K562 (cell line): Measurements from ENCODE around the gene TRIP6. TPM values are rescaled to one million over a fixed set of nuclear protein-coding genes. Genes with fewer than 3 reads are reported as not detected.

Experiments used
- ATAC-seq: fragments of 200-7000 bp; cut with Tn5 transposase; 3 replicates; pipeline ENCODE4 v1.9.1; 2020; ENCODE audit warnings: moderate library complexity
- BruUV-seq: library from RNA; stranded (reverse); fragments of 400-500 nt; replicated peaks from 2 replicates; lab custom pipeline; 2021; lab: Mats Ljungman, UMichigan
- CTCF ChIA-PET: fragments of 300-600 bp; formaldehyde crosslinking; extraction: SDS; loops from one replicate; lab custom pipeline; 2021; ENCODE audit warnings: low intra/inter-chr PET ratio; lab: Yijun Ruan, JAX
- POLR2A ChIA-PET: fragments of 300-600, 350-650 bp; sonication (Branson Sonifier 250); formaldehyde crosslinking; extraction: SDS; loops from one replicate; lab custom pipeline; 2021; ENCODE audit warnings: antibody characterized with exemption, inconsistent platforms; lab: Yijun Ruan, JAX
- DNase-seq, 4 experiments: peaks; one replicate each; pipeline versions ENCODE4 v3.0.0 to v3.0.0-alpha.2; 2011 to 2018; ENCODE audit warnings: low spot score in 3 of 4, mixed read lengths in 3 of 4; ENCODE audit errors: extremely low read depth in 1 of 4
- FAIRE-seq: peaks from 2 replicates; lab custom pipeline; 2011; peaks lifted over from hg19 to GRCh38; lab: Jason Lieb, UNC
- H2AFZ ChIP-seq: 2 replicates; pipeline ENCODE4 v1.6.0; 2011; ENCODE audit warnings: low read depth, low read length, control low read depth, inconsistent platforms
- H3K27ac ChIP-seq: fragments of 200-600 bp; 3 replicates; pipeline ENCODE4 v1.8.0; 2011; ENCODE audit warnings: low read depth, mild to moderate bottlenecking, control low read depth, inconsistent platforms, low read length, moderate library complexity, mixed read lengths; ENCODE audit errors: extremely low read depth
- H3K27me3 ChIP-seq, 2 experiments: fragments of 300-600 bp in 1 of 2; 2 replicates in 1 of 2; 3 replicates in 1 of 2; pipeline versions ENCODE4 v1.6.0 to v1.8.0; 2011; ENCODE audit warnings: inconsistent platforms in 2 of 2, low read length in 2 of 2, mild to moderate bottlenecking in 1 of 2, mixed read lengths in 1 of 2, moderate library complexity in 1 of 2; ENCODE audit not compliant: control insufficient read depth in 2 of 2, insufficient read depth in 2 of 2
- H3K36me3 ChIP-seq: fragments of 300-600 bp; 3 replicates; pipeline ENCODE4 v1.8.0; 2011; ENCODE audit warnings: mild to moderate bottlenecking, low read length, inconsistent platforms; ENCODE audit not compliant: control insufficient read depth, insufficient read depth
- H3K4me1 ChIP-seq, 2 experiments: fragments of 200-600 bp in 1 of 2; replicated peaks in 1 of 2; 2 replicates in 1 of 2; 3 replicates in 1 of 2; pipeline versions ENCODE4 v1.5.1 to v1.8.0; 2011; ENCODE audit warnings: inconsistent platforms in 2 of 2, low read length in 2 of 2, mild to moderate bottlenecking in 1 of 2, mixed read lengths in 1 of 2, moderate library complexity in 1 of 2; ENCODE audit not compliant: control insufficient read depth in 2 of 2, insufficient read depth in 2 of 2
- H3K4me2 ChIP-seq: 2 replicates; pipeline ENCODE4 v1.6.1; 2011; ENCODE audit warnings: low read length, control low read depth, inconsistent platforms, mixed read lengths; ENCODE audit not compliant: insufficient read depth
- H3K4me3 ChIP-seq: fragments of 200-600 bp; sonication (generic), shearing (Covaris generic); 2 replicates; pipeline ENCODE4 v1.5.1; 2016; ENCODE audit warnings: control low read depth, inconsistent platforms
- H3K79me2 ChIP-seq: fragments of 200-600 bp; 3 replicates; pipeline ENCODE4 v1.8.0; 2011; ENCODE audit warnings: low read length, inconsistent platforms; ENCODE audit not compliant: control insufficient read depth, insufficient read depth
- H3K9ac ChIP-seq, 2 experiments: 2 replicates each; pipeline versions ENCODE4 v1.6.0 to v1.6.1; 2011; ENCODE audit warnings: low read depth in 2 of 2, low read length in 2 of 2, control low read depth in 1 of 2, inconsistent platforms in 1 of 2, mild to moderate bottlenecking in 1 of 2, mixed read lengths in 1 of 2; ENCODE audit not compliant: insufficient read depth in 1 of 2
- H3K9me1 ChIP-seq: one replicate; pipeline ENCODE4 v1.6.0; 2011; ENCODE audit warnings: inconsistent platforms, mild to moderate bottlenecking, low read length, moderate library complexity; ENCODE audit not compliant: control insufficient read depth, insufficient read depth
- H3K9me3 ChIP-seq: replicated peaks from 2 replicates; pipeline ENCODE4 v1.5.1; 2011; ENCODE audit warnings: low read depth, low read length, inconsistent platforms; ENCODE audit not compliant: control insufficient read depth, insufficient read depth
- H4K20me1 ChIP-seq: replicated peaks from 2 replicates; pipeline ENCODE4 v1.6.1; 2011; ENCODE audit warnings: low read length, inconsistent platforms, mixed read lengths; ENCODE audit not compliant: control insufficient read depth, insufficient read depth
- ATF4 ChIP-seq: fragments of 450-650 bp; formaldehyde crosslinking; IDR thresholded peaks from 2 replicates; pipeline ENCODE4 v1.4.0; 2022; ENCODE audit warnings: mild to moderate bottlenecking, moderate library complexity
- BRCA1 ChIP-seq, 2 experiments: fragments of 450-650 bp in 1 of 2; sonication (generic) in 1 of 2; formaldehyde crosslinking in 1 of 2; IDR thresholded peaks; 2 replicates each; pipeline versions ENCODE4 v1.5.0 to v1.6.1; 2017 to 2020; ENCODE audit warnings: mild to moderate bottlenecking in 1 of 2, missing genetic modification reagents in 1 of 2
- ESRRA ChIP-seq: fragments of 450-650 bp; IDR thresholded peaks from 2 replicates; pipeline ENCODE4 v1.6.1; 2014; ENCODE audit warnings: low read depth, mild to moderate bottlenecking, moderate library complexity, borderline replicate concordance
- HMGN3 ChIP-seq: IDR thresholded peaks from 2 replicates; pipeline ENCODE4 v1.6.1; 2011; ENCODE audit warnings: borderline replicate concordance, low read depth, mild to moderate bottlenecking, mixed read lengths, low read length; ENCODE audit not compliant: insufficient read length; ENCODE audit errors: extremely low read depth
- MYBL2 ChIP-seq, 2 experiments: fragments of 450-650 bp in 1 of 2; sonication (generic) in 1 of 2; formaldehyde crosslinking in 1 of 2; IDR thresholded peaks; 2 replicates each; pipeline versions ENCODE4 v1.6.1 to v1.8.1; 2017 to 2022; ENCODE audit warnings: borderline replicate concordance in 1 of 2, inconsistent platforms in 1 of 2, low read depth in 1 of 2, mild to moderate bottlenecking in 1 of 2, missing genetic modification reagents in 1 of 2, moderate library complexity in 1 of 2
- NFXL1 ChIP-seq: fragments of 450-650 bp; formaldehyde crosslinking; IDR thresholded peaks from 2 replicates; pipeline ENCODE4 v1.4.0; 2021; ENCODE audit warnings: mild to moderate bottlenecking
- PHF20 ChIP-seq: fragments of 450-650 bp; IDR thresholded peaks from 2 replicates; pipeline ENCODE4 v1.6.1; 2018; ENCODE audit not compliant: partially characterized antibody
- YY1 ChIP-seq, 3 experiments: IDR thresholded peaks; 2 replicates each; pipeline ENCODE4 v1.6.1; 2011; ENCODE audit warnings: low read length in 2 of 3, mild to moderate bottlenecking in 2 of 3, moderate library complexity in 2 of 3, borderline replicate concordance in 1 of 3, control low read depth in 1 of 3, low read depth in 1 of 3; ENCODE audit not compliant: insufficient read depth in 3 of 3, insufficient replicate concordance in 2 of 3, control insufficient read depth in 1 of 3, insufficient read length in 1 of 3; ENCODE audit errors: extremely low read depth in 1 of 3
- ZNF124 ChIP-seq: sonication (generic); formaldehyde crosslinking; IDR thresholded peaks from 2 replicates; pipeline ENCODE4 v1.8.1; 2022; ENCODE audit warnings: missing genetic modification reagents
- WGBS: fragments of 100-300 bp; shearing (Covaris generic); methylation state at CpG from one replicate; pipeline ENCODE4 v1.1.6; 2016; ENCODE audit warnings: low coverage, mixed read lengths; ENCODE audit not compliant: insufficient coverage; ENCODE audit errors: missing lambda C conversion rate; 5-methylcytosine and 5-hydroxymethylcytosine counted together
- in situ Hi-C: fragments of 300-500 bp; cut with MboI; formaldehyde crosslinking; loops from 4 replicates; pipeline ENCODE4 v1.15.0; 2018; ENCODE audit warnings: inconsistent platforms, mixed read lengths
- intact Hi-C: fragments of 100-400 bp; cut with micrococcal nuclease; formaldehyde crosslinking; loops from 2 replicates; pipeline ENCODE4 v1.14.2; 2022
- polyA plus RNA-seq, 8 experiments: library from polyadenylated mRNA; depleted of rRNA in 4 of 8; stranded (reverse) in 5 of 8; unstranded in 3 of 8; fragments of >200 nt; fragmentation: Nextera tagmentation in 2 of 8; fragmentation: Illumina TruSeq in 1 of 8; extraction: Ambion mirVana in 2 of 8; extraction: Trizol in 1 of 8; gene quantifications; 2 replicates each; pipeline versions ENCODE4 v1.2.1 to v1.2.3, GENCODE V29; 2011 to 2014; ENCODE audit warnings: inconsistent platforms in 1 of 8, missing spikeins in 1 of 8
- total RNA-seq, 7 experiments: library from RNA; depleted of rRNA in 6 of 7; stranded (reverse); fragments of >200 nt in 6 of 7; fragmentation: Illumina TruSeq in 2 of 7; extraction: Trizol in 2 of 7; gene quantifications; 2 replicates each; pipeline versions ENCODE4 v1.2.1 to v1.2.3, GENCODE V29; 2011 to 2021; ENCODE audit warnings: low replicate concordance in 1 of 7
- TF ChIP-seq, protein P1 (sequence below): sonication (generic); formaldehyde crosslinking; IDR thresholded peaks from 2 replicates; pipeline ENCODE4 v1.8.1; 2023; ENCODE audit warnings: mild to moderate bottlenecking, missing genetic modification reagents
- TF ChIP-seq, protein P2 (sequence below): sonication (generic); formaldehyde crosslinking; IDR thresholded peaks from 2 replicates; pipeline ENCODE4 v1.8.0; 2022; ENCODE audit warnings: mild to moderate bottlenecking, missing genetic modification reagents, borderline replicate concordance
- TF ChIP-seq, protein P3 (sequence below), 2 experiments: fragments of 200-800 bp in 1 of 2; sonication (Bioruptor generic) in 1 of 2; sonication (generic) in 1 of 2; formaldehyde crosslinking in 1 of 2; IDR thresholded peaks in 1 of 2; conservative IDR thresholded peaks in 1 of 2; 2 replicates each; pipeline versions ENCODE4 v1.5.0 to v1.6.1; 2016 to 2020; ENCODE audit warnings: missing compliant biosample characterization in 1 of 2, missing genetic modification characterization in 1 of 2, missing genetic modification reagents in 1 of 2

The TRIP6 gene
- total and polyA plus RNA-seq, 9 of the 15 experiments (the other 6 are each of a cell fraction or from before 2014, with no cell fraction given), result 5.9 to 141 (median 54.0) TPM

DNA sequence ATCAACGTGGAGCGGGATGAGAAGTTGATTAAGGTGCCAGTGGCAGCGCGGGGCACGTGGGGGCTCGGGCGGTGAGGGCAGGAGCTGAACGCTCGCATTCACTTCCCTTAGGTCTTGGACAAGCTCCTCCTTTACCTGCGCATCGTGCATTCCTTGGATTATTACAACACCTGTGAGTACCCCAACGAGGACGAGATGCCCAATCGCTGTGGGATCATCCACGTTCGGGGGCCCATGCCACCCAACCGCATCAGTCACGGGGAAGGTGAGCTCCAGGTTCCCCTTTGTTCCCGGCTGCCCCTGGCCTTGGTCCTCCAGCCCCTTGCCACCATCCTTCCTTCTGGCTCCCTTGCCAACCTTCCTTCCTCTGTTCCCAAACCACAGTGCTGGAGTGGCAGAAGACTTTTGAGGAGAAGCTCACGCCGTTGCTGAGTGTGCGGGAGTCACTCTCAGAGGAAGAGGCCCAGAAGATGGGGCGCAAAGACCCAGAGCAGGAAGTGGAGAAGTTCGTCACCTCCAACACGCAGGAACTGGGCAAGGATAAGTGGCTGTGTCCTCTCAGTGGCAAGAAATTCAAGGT is 19.8 kb downstream of the TRIP6 start:
- no TSS peak for BruUV-seq
- H3K4me2 ChIP-seq, result peak overlapping the region; percentile 83
- H3K9ac ChIP-seq, result peak overlapping the region; percentile 86 to 100
- H3K79me2 ChIP-seq, result peaks cover 47% of the 10 kb centered on the region
- H3K36me3 ChIP-seq, result peaks cover 69% of the 10 kb centered on the region
- peaks cover 5% of the 10 kb centered on the region for H3K9me1 ChIP-seq
- 84% methylated on average over 22 of the region's 25 CpGs for WGBS
- in situ Hi-C loops (no loop called here), intact Hi-C loops (no loop called here)
- no peak for ATAC-seq
- no peak for DNase-seq
- peaks cover 27 to 67% of the 10 kb centered on the region in 2 experiments for H3K4me1 ChIP-seq
- no peaks in the 10 kb centered on the region for H3K9me3 ChIP-seq
- H3K27me3 ChIP-seq, result no peaks in the 10 kb centered on the region
- CTCF ChIA-PET, result no interaction called here
- peak overlapping the region; percentile 12; the same call in 1 of the 2 replicates for H3K4me3 ChIP-seq
- POLR2A ChIA-PET, result interaction anchor here (0.6 to 6.3 kb wide), 6 partner anchors 11 to 404 kb away, joined by 3 to 144 read pairs (median 3); partner anchors contain the start of genes NYAP1 and SRRT
- peaks cover 28% of the 10 kb centered on the region for H4K20me1 ChIP-seq
- no peak for FAIRE-seq
- H3K27ac ChIP-seq, result peak overlapping the region; percentile 89
- H2AFZ ChIP-seq, result no peak overlapping the region
- no peak for TF ChIP-seq PHF20
- TF ChIP-seq YY1 (IDR thresholded peaks at IDR 0.05; ENCODE audit: borderline replicate concordance in 1 of 3, control insufficient read depth in 1 of 3, extremely low read depth in 1 of 3, insufficient read depth in 3 of 3, insufficient read length in 1 of 3, insufficient replicate concordance in 2 of 3, low read depth in 1 of 3, low read length in 2 of 3), result no peak
- TF ChIP-seq ATF4, result no peak
- TF ChIP-seq BRCA1 (IDR thresholded peaks at IDR 0.05), result no peak
- TF ChIP-seq BRCA1 (CRISPR knock-in tag; IDR thresholded peaks at IDR 0.05), result 0 out of 2 replicates have a peak, but pooled peaks have one; percentile 80
- no peak for TF ChIP-seq NFXL1
- TF ChIP-seq, protein P1, sequence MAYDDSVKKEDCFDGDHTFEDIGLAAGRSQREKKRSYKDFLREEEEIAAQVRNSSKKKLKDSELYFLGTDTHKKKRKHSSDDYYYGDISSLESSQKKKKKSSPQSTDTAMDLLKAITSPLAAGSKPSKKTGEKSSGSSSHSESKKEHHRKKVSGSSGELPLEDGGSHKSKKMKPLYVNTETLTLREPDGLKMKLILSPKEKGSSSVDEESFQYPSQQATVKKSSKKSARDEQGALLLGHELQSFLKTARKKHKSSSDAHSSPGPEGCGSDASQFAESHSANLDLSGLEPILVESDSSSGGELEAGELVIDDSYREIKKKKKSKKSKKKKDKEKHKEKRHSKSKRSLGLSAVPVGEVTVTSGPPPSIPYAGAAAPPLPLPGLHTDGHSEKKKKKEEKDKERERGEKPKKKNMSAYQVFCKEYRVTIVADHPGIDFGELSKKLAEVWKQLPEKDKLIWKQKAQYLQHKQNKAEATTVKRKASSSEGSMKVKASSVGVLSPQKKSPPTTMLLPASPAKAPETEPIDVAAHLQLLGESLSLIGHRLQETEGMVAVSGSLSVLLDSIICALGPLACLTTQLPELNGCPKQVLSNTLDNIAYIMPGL (CRISPR knock-in tag), result 0 out of 2 replicates have a peak, but pooled peaks have one; percentile 51
- TF ChIP-seq, protein P2, sequence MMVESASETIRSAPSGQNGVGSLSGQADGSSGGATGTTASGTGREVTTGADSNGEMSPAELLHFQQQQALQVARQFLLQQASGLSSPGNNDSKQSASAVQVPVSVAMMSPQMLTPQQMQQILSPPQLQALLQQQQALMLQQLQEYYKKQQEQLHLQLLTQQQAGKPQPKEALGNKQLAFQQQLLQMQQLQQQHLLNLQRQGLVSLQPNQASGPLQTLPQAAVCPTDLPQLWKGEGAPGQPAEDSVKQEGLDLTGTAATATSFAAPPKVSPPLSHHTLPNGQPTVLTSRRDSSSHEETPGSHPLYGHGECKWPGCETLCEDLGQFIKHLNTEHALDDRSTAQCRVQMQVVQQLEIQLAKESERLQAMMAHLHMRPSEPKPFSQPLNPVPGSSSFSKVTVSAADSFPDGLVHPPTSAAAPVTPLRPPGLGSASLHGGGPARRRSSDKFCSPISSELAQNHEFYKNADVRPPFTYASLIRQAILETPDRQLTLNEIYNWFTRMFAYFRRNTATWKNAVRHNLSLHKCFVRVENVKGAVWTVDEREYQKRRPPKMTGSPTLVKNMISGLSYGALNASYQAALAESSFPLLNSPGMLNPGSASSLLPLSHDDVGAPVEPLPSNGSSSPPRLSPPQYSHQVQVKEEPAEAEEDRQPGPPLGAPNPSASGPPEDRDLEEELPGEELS (CRISPR knock-in tag), result no peak
- no peak for TF ChIP-seq MYBL2 (IDR thresholded peaks at IDR 0.05; ENCODE audit: low read depth)
- TF ChIP-seq MYBL2 (CRISPR knock-in tag; IDR thresholded peaks at IDR 0.05; ENCODE audit: borderline replicate concordance), result no peak
- no peak for TF ChIP-seq ZNF124
- TF ChIP-seq, protein P3, sequence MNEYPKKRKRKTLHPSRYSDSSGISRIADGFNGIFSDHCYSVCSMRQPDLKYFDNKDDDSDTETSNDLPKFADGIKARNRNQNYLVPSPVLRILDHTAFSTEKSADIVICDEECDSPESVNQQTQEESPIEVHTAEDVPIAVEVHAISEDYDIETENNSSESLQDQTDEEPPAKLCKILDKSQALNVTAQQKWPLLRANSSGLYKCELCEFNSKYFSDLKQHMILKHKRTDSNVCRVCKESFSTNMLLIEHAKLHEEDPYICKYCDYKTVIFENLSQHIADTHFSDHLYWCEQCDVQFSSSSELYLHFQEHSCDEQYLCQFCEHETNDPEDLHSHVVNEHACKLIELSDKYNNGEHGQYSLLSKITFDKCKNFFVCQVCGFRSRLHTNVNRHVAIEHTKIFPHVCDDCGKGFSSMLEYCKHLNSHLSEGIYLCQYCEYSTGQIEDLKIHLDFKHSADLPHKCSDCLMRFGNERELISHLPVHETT (CRISPR knock-in tag; conservative IDR thresholded peaks at IDR 0.05 in 1 of 2, IDR thresholded peaks at IDR 0.05 in 1 of 2), result 0 out of 4 replicates have a peak, but pooled peaks of 1 of the 2 experiments have one; percentile 1
- no peak for TF ChIP-seq ESRRA
- peak; percentile 14 for TF ChIP-seq HMGN3
